ENCODE measurements around the gene HSPA14.
"Not testable (repeated sequence)": the region's sequence is repeated elsewhere in the genome, so short reads cannot be mapped to it uniquely, and the experiment has no call there.

The HSPA14 gene

GRCh38 chr10:14884082-14884481 is 46.0 kb downstream of the HSPA14 start:
- DNase-seq, result no peak

- no peak for DNase-seq
These were observed 51.2 kb downstream of the HSPA14 start for GRCh38 chr10:14889318-14889717.

GRCh38 chr10:14891151-14891550 is 53.0 kb downstream of the HSPA14 start:
- no peak for DNase-seq

GRCh38 chr10:14904316-14904732 is 66.2 kb downstream of the HSPA14 start:
- no peak for DNase-seq

- no peak for DNase-seq
These were observed 66.8 kb downstream of the HSPA14 start for GRCh38 chr10:14904864-14905263.

GRCh38 chr10:14905890-14906289 is 67.8 kb downstream of the HSPA14 start:
- no peak for DNase-seq

- DNase-seq, result no peak
These were observed 68.7 kb downstream of the HSPA14 start for GRCh38 chr10:14906765-14907164.

- not testable (repeated sequence) for DNase-seq
These were observed 69.5 kb downstream of the HSPA14 start for GRCh38 chr10:14907591-14907990.

GRCh38 chr10:14909101-14909500 is 71.0 kb downstream of the HSPA14 start:
- DNase-seq, result no peak

- DNase-seq, result no peak
These were observed 72.8 kb downstream of the HSPA14 start for GRCh38 chr10:14910953-14911352.

GRCh38 chr10:14911801-14912200 is 73.7 kb downstream of the HSPA14 start:
- DNase-seq, result no peak

- DNase-seq, result no peak
These were observed 78.5 kb downstream of the HSPA14 start for GRCh38 chr10:14916600-14916999.

- DNase-seq, result no peak
These were observed 79.7 kb downstream of the HSPA14 start for GRCh38 chr10:14917827-14918226.

GRCh38 chr10:14918964-14919363 is 80.9 kb downstream of the HSPA14 start:
- no peak for DNase-seq
